Measurements from ENCODE around the gene TMEM175.
"Not testable (repeated sequence)": the region's sequence is repeated elsewhere in the genome, so short reads cannot be mapped to it uniquely, and the experiment has no call there.

The TMEM175 gene

GRCh38 chr4:992297-993110 lies 60.2 kb downstream of the TMEM175 start:
- no peak for DNase-seq

- DNase-seq, result no peak
These were observed 61.1 kb downstream of the TMEM175 start, which contains the start of gene SLC26A1 for GRCh38 chr4:993111-994029. SLC26A1 (minus strand) TSS chr4:993404; CDS start chr4:991703, 1,701 bp downstream.

- no peak for DNase-seq
These were observed 63.2 kb downstream of the TMEM175 start for GRCh38 chr4:995311-996026.

GRCh38 chr4:996030-996996 lies 64.1 kb downstream of the TMEM175 start:
- DNase-seq, result no peak

- no peak for DNase-seq
These were observed 64.7 kb downstream of the TMEM175 start for GRCh38 chr4:996997-997374.

- no peak for DNase-seq
These were observed 65.3 kb downstream of the TMEM175 start for GRCh38 chr4:997375-998071.

GRCh38 chr4:998096-998691 lies 65.9 kb downstream of the TMEM175 start:
- DNase-seq, result no peak

- not testable (repeated sequence) for DNase-seq
These were observed 67.1 kb downstream of the TMEM175 start for GRCh38 chr4:999240-999863.

GRCh38 chr4:999882-1000425 lies 67.7 kb downstream of the TMEM175 start:
- no peak for DNase-seq

GRCh38 chr4:1000686-1001260 lies 68.5 kb downstream of the TMEM175 start:
- DNase-seq, result no peak

- DNase-seq, result no peak
These were observed 69.4 kb downstream of the TMEM175 start for GRCh38 chr4:1001561-1002130.

GRCh38 chr4:1002131-1002630 lies 69.9 kb downstream of the TMEM175 start:
- DNase-seq, result no peak

- no peak for DNase-seq
These were observed 70.5 kb downstream of the TMEM175 start for GRCh38 chr4:1002631-1003251.

- no peak for DNase-seq
These were observed 71.2 kb downstream of the TMEM175 start for GRCh38 chr4:1003271-1004070.

- no peak for DNase-seq
These were observed 71.8 kb downstream of the TMEM175 start for GRCh38 chr4:1004071-1004418.

GRCh38 chr4:1004557-1005485 lies 72.6 kb downstream of the TMEM175 start:
- DNase-seq, result no peak

GRCh38 chr4:1006856-1007255 lies 74.6 kb downstream of the TMEM175 start:
- DNase-seq, result no peak
